Ishikawa (cell line): ENCODE data around the gene GNPDA2.

Experiments used
- CEBPB ChIP-seq: IDR thresholded peaks from 2 replicates; pipeline ENCODE4 v1.6.1; 2012
- CREB1 ChIP-seq: IDR thresholded peaks from 2 replicates; pipeline ENCODE4 v1.6.1; 2012; ENCODE audit warnings: low read depth
- EGR1 ChIP-seq: IDR thresholded peaks from 2 replicates; pipeline ENCODE4 v1.6.1; 2012
- EP300 ChIP-seq: IDR thresholded peaks from 2 replicates; pipeline ENCODE4 v1.6.1; 2012; ENCODE audit warnings: borderline replicate concordance
- FOXM1 ChIP-seq: IDR thresholded peaks from 2 replicates; pipeline ENCODE4 v1.6.1; 2012; ENCODE audit warnings: low read depth, borderline replicate concordance
- MAX ChIP-seq: IDR thresholded peaks from 2 replicates; pipeline ENCODE4 v1.6.1; 2012
- NFIC ChIP-seq: IDR thresholded peaks from 2 replicates; pipeline ENCODE4 v1.6.1; 2012
- RAD21 ChIP-seq: IDR thresholded peaks from 2 replicates; pipeline ENCODE4 v1.6.1; 2012; ENCODE audit warnings: low read depth
- REST ChIP-seq: IDR thresholded peaks from 2 replicates; pipeline ENCODE4 v1.6.1; 2012; ENCODE audit warnings: low read depth, mild to moderate bottlenecking
- TAF1 ChIP-seq: IDR thresholded peaks from 2 replicates; pipeline ENCODE4 v1.6.1; 2012; ENCODE audit warnings: low read depth, mild to moderate bottlenecking
- TCF12 ChIP-seq: IDR thresholded peaks from 2 replicates; pipeline ENCODE4 v1.6.1; 2012; ENCODE audit warnings: low read depth
- TEAD4 ChIP-seq: IDR thresholded peaks from 2 replicates; pipeline ENCODE4 v1.6.1; 2012
- USF1 ChIP-seq: IDR thresholded peaks from 2 replicates; pipeline ENCODE4 v1.6.1; 2012
- YY1 ChIP-seq: IDR thresholded peaks from 2 replicates; pipeline ENCODE4 v1.6.1; 2012; ENCODE audit warnings: low read depth
- ZBTB7A ChIP-seq: IDR thresholded peaks from 2 replicates; pipeline ENCODE4 v1.6.1; 2012; ENCODE audit warnings: low read depth

The GNPDA2 gene

GRCh38 chr4:44679060-44679459, 47.3 kb downstream of the GNPDA2 start:
- no peak for TF ChIP-seq REST
- TF ChIP-seq RAD21: no peak
- no peak for TF ChIP-seq CREB1
- no peak for TF ChIP-seq TEAD4
- TF ChIP-seq NFIC: no peak
- TF ChIP-seq TCF12: no peak
- no peak for TF ChIP-seq ZBTB7A
- TF ChIP-seq TAF1: no peak
- TF ChIP-seq USF1: no peak
- no peak for TF ChIP-seq MAX
- no peak for TF ChIP-seq FOXM1
- no peak for TF ChIP-seq YY1
- no peak for TF ChIP-seq EP300
- TF ChIP-seq CEBPB: no peak
- TF ChIP-seq EGR1: no peak

GRCh38 chr4:44678094-44679041, 48.0 kb downstream of the GNPDA2 start, which contains the start of gene GUF1:
TSS of gene GUF1 (plus strand) at chr4:44678420. CDS start at chr4:44678623, 203 bp downstream.
- peak; percentile 18; the same call in 1 of the 2 replicates for TF ChIP-seq NFIC
- no peak for TF ChIP-seq EGR1
- peak; percentile 74; the same call in 1 of the 2 replicates for TF ChIP-seq MAX
- no peak for TF ChIP-seq YY1
- TF ChIP-seq CEBPB: no peak
- TF ChIP-seq FOXM1: no peak
- no peak for TF ChIP-seq TEAD4
- TF ChIP-seq TAF1: peak; percentile 86
- TF ChIP-seq TCF12: no peak; the same call in 1 of the 2 replicates
- TF ChIP-seq EP300: no peak
- TF ChIP-seq ZBTB7A: no peak; the same call in 1 of the 2 replicates
- no peak for TF ChIP-seq RAD21
- TF ChIP-seq CREB1: peak; percentile 92
- peak; percentile 96 for TF ChIP-seq USF1
- TF ChIP-seq REST: no peak

GRCh38 chr4:44675366-44675765, 51.0 kb downstream of the GNPDA2 start:
- no peak for TF ChIP-seq YY1
- no peak for TF ChIP-seq CREB1
- TF ChIP-seq FOXM1: no peak
- TF ChIP-seq TAF1: no peak
- no peak for TF ChIP-seq ZBTB7A
- no peak for TF ChIP-seq NFIC
- no peak for TF ChIP-seq TCF12

GRCh38 chr4:44674471-44674870, 51.9 kb downstream of the GNPDA2 start:
- TF ChIP-seq CREB1 (no peak), FOXM1 (no peak), TAF1 (no peak), REST (no peak), TEAD4 (no peak), USF1 (no peak), ZBTB7A (no peak), MAX (no peak)
